Measurements from ENCODE around the gene SERPINA9.
"Not testable (repeated sequence)": the region's sequence is repeated elsewhere in the genome, so short reads cannot be mapped to it uniquely, and the experiment has no call there.

Gene SERPINA9

GRCh38 chr14:94421316-94421715, 54.7 kb downstream of the SERPINA9 start:
- no peak for DNase-seq

- DNase-seq = not testable (repeated sequence)
Measured at GRCh38 chr14:94417497-94418205, 58.3 kb downstream of the SERPINA9 start.
